Activated CD4-positive, alpha-beta T cell treated with anti-CD3 and anti-CD28 coated beads, Interleukin-2, Interleukin-4, amounts not matched to agents 100 ng/mL and 50 ng/mL, durations not matched to agents 16 hours and 8 hours (primary cell): ENCODE data around the gene TSPAN9.

Experiments
- DNase-seq: peaks from one replicate; pipeline ENCODE4 v3.0.0-alpha.2; 2020; ENCODE audit warnings: low spot score

TSPAN9 gene

GRCh38 chr12:3078086-3078820, 1.1 kb downstream of the TSPAN9 start:
- no peak for DNase-seq

- DNase-seq, result no peak
Measured at GRCh38 chr12:3081091-3081490, 3.9 kb downstream of the TSPAN9 start.

- DNase-seq, result no peak
Measured at GRCh38 chr12:3081886-3082285, 4.7 kb downstream of the TSPAN9 start.

- DNase-seq, result no peak
Measured at GRCh38 chr12:3083241-3083920, 6.2 kb downstream of the TSPAN9 start.

GRCh38 chr12:3083921-3084347, 6.8 kb downstream of the TSPAN9 start:
- DNase-seq, result no peak

- DNase-seq, result no peak
Measured at GRCh38 chr12:3084742-3085141, 7.6 kb downstream of the TSPAN9 start.

GRCh38 chr12:3085341-3086139, 8.4 kb downstream of the TSPAN9 start:
- DNase-seq, result no peak

GRCh38 chr12:3086211-3086610, 9.0 kb downstream of the TSPAN9 start:
- no peak for DNase-seq

- DNase-seq, result no peak
Measured at GRCh38 chr12:3086729-3087323, 9.6 kb downstream of the TSPAN9 start.

GRCh38 chr12:3087758-3088650, 10.8 kb downstream of the TSPAN9 start:
- no peak for DNase-seq

GRCh38 chr12:3089588-3089987, 12.4 kb downstream of the TSPAN9 start:
- DNase-seq, result no peak

GRCh38 chr12:3090240-3091037, 13.3 kb downstream of the TSPAN9 start:
- DNase-seq, result no peak

GRCh38 chr12:3091038-3091319, 13.8 kb downstream of the TSPAN9 start:
- no peak for DNase-seq

- no peak for DNase-seq
Measured at GRCh38 chr12:3091382-3092241, 14.4 kb downstream of the TSPAN9 start.

- DNase-seq, result no peak
Measured at GRCh38 chr12:3092764-3093163, 15.6 kb downstream of the TSPAN9 start.

GRCh38 chr12:3097186-3097804, 20.1 kb downstream of the TSPAN9 start:
- DNase-seq, result no peak

GRCh38 chr12:3097836-3098235, 20.7 kb downstream of the TSPAN9 start:
- no peak for DNase-seq

- no peak for DNase-seq
Measured at GRCh38 chr12:3098436-3098835, 21.3 kb downstream of the TSPAN9 start.

GRCh38 chr12:3099146-3099545, 22.0 kb downstream of the TSPAN9 start:
- no peak for DNase-seq
